GM12801 (cell line): ENCODE results near the gene OGFOD3.

ENCODE experiments used
- TF ChIP-seq, protein P1 (sequence below): IDR thresholded peaks from one replicate; pipeline ENCODE4 v1.5.1; 2011; ENCODE audit warnings: control low read depth; ENCODE audit not compliant: insufficient read length; ENCODE audit errors: extremely low read depth

OGFOD3 gene, protein sequence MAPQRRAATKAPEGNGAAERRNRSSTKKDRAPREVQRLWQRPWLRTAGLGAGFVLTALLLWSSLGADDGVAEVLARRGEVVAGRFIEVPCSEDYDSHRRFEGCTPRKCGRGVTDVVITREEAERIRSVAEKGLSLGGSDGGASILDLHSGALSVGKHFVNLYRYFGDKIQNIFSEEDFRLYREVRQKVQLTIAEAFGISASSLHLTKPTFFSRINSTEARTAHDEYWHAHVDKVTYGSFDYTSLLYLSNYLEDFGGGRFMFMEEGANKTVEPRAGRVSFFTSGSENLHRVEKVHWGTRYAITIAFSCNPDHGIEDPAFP

DNA sequence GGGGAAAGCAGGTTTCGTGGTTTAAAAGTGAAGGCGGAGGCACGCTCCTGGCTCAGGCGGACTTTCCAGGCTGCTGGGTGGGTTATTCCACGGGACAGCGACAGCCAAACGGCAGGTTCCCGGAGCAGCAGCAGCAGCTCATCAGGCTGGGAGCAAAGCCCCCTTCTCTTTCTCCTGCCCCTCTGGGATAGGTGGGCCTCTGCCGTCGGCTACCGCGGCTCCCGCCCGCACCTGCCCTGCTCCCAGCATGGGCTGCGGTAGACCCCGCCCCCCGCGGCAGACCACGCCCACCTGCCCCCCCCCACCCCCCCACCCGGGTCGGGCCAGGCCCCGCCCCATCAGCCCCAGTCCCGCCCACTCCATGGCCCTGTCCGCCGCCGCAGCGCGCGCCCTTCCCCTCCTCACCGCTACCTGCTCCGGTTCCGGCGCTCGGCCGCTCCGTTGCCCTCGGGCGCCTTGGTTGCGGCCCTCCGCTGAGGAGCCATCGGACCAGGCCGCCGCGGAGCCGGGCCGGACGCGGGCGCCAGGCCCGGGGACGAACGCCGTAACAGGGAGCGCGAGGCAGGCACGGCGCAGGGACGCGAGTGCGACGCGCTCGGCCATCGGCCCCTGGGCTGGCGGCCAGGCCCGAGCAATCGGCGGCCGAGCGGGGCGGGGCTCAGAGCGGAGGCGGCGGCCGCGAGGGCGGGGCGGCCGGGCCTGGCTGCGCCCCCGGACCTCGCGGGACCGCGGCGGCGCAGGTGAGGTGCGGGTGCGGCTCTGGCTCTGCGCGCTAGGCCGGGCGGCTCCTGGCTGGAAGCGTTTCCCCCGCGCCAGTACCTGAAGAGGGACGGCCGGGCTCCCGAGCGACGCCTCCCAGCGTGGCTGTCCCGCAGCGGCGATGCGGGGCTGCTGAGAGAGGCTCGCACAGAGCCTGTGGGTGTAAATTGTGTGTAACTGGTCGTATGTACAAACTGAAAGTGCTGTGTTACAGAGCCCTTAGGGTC lies at the start of gene OGFOD3, which contains the start of gene HEXD:
Gene OGFOD3, minus strand, starts transcription at position 586 of the 986 bp plus-strand sequence. Its CDS starts 101 bp downstream, at position 485.
Gene HEXD, plus strand, starts transcription at position 347 of the 986 bp plus-strand sequence. CDS start 1,453 bp downstream, outside the sequence.
- TF ChIP-seq, protein P1, sequence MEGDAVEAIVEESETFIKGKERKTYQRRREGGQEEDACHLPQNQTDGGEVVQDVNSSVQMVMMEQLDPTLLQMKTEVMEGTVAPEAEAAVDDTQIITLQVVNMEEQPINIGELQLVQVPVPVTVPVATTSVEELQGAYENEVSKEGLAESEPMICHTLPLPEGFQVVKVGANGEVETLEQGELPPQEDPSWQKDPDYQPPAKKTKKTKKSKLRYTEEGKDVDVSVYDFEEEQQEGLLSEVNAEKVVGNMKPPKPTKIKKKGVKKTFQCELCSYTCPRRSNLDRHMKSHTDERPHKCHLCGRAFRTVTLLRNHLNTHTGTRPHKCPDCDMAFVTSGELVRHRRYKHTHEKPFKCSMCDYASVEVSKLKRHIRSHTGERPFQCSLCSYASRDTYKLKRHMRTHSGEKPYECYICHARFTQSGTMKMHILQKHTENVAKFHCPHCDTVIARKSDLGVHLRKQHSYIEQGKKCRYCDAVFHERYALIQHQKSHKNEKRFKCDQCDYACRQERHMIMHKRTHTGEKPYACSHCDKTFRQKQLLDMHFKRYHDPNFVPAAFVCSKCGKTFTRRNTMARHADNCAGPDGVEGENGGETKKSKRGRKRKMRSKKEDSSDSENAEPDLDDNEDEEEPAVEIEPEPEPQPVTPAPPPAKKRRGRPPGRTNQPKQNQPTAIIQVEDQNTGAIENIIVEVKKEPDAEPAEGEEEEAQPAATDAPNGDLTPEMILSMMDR, result no peak

DNA sequence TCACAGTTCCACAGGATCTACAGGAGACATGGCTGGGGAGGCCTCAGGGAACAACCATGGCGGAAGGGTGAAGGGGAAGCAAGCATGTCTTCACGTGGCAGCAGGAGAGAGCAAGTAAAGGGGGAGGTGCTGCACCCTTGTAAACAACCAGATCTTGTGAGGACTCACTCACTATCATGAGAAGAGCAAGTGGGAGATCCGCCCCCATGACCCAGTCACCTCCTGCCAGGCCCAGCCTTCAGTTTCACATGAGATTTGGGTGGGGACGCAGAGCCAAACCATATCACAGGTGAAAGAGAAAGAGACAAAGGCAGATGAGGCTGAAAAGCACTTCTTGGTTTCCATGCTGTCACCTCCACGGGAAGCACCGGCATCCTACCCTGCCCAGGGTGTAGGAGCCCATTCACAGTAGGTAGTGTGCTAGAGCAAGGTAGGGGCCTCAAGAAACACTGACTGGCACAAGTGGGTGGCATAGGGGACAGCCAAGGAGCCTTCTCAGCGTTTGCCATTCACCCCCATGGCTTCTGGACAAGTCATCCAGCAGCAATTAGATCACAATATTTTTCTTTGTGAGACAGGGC lies 46.7 kb upstream of the OGFOD3 start:
- TF ChIP-seq, protein P1, result no peak

DNA sequence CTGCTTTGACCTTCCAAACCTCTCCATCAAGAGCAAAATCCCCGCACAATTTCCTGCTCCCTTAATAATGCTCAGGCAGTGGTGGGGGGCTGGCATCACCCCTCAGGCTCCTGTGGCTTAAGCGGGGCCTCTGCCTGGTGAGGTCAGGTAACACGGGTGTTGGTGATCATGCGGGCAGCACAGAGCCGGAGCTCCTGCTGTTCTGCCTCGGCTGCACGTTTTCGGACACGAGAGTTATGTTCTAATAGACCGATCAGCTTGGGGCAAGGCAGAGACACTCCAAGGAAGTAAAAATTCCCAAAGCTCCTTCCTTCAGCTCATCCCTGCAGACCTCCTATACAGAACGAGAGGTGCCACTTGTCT lies 46.2 kb upstream of the OGFOD3 start:
- TF ChIP-seq, protein P1, result no peak

DNA sequence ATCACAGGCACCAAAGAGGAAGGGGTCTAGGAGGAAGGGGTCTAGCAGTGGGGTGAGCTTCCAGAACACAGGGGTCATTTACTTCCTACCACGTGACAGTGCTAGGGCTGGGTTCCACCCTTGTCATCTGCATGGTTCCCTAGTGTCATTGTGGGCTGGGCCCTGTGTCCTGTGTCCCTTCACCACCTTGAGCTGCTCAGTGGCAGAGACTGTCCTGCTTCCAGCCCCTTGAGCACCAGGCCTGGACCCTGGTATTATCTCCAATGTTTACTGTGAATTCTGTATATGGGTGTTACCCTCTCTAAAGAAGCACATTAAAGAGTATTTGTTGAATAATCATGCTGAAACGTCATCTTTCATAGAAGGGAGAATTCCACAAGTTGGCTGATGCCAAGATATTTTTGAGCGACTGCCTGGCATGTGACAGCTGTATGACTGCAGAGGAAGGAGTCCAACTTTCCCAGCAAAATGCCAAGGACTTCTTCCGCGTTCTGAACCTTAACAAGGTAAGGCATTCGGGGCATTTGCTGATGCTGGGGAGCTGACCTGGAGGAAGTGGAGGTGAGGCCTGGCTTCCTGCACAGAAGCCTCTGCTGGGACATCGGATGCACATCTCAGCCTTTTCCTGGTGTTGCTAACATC lies 45.7 kb upstream of the OGFOD3 start:
- TF ChIP-seq, protein P1, result no peak

DNA sequence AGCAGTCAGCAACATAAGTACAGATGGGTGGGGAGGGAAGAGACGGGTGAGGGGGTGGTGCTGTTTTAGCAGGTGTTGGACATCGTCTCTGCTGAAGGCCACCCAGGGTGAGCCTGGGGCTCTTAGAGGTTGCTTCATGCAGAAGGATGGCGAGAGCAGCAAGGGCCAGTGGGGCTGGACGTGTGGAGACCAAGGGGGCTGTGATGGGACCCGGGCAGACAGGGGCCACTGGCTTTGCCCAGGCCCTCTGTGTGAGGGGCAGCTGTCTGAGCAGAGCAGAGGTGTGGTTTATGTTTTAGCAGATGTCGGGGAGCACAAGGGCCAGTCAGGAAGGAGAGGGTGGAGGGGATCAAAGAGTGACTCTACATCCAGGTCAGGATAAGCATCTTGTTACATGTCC lies 45.0 kb upstream of the OGFOD3 start:
- TF ChIP-seq, protein P1, result no peak

DNA sequence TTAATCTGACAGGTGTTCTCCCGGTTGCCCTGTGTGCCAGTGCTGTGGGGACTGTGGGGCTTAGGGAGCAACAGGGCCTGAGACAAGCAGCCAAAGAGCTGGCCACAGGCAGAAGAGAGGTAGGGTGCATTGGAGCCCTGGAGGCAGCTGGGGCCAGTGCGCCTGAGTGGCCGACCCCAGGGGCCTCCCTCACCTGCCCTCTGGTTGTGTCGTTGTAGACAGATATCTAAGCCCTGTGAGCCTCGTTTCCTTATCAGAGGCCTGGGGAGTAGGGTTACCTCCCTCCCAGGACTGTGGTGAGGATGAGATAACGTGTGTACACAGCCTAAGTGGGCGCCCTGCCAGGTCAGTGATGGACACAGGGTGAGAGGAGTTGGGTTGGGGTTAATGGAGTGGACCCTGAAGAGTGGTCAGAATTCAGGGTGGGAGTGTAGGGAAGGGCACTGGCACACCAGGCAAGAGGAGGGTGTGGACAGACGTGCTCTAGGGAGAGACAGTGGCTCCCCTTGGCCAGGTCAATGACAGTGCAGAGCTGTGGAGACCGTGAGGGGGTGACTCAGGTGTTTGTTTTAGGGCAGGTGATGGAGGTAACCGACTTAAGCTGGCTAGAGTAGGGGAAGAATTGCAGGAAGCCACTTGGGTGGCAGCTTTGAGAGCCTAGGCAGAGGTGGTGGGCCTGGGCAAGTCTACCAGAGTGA lies 43.6 kb upstream of the OGFOD3 start:
- TF ChIP-seq, protein P1, result no peak
